Measurements from ENCODE around the gene HSPB6. TPM values are rescaled to one million over a fixed set of nuclear protein-coding genes. Genes with fewer than 3 reads are reported as not detected.

HSPB6 gene
- polyA plus RNA-seq, 1 donor (not counting 4 experiments of a cell fraction or from before 2014, with no cell fraction given): not detected

GRCh38 chr19:35739275-35740107 is 17.3 kb downstream of the HSPB6 start:
- Histone ChIP-seq H3K9me3 (ENCODE audit: control insufficient read depth, low read depth, low read length) (no peaks in the 10 kb centered on the region), H3K9me1 (ENCODE audit: control insufficient read depth, extremely low read depth, insufficient read depth, low read length) (no peaks in the 10 kb centered on the region), H3K4me3 (ENCODE audit: control insufficient read depth in 2 of 3, extremely low read depth in 1 of 3, insufficient read depth in 2 of 3, low read depth in 1 of 3, low read length in 3 of 3) (peak overlapping the region in 2 of 3 experiments; percentile 76 to 84), H3K27ac (ENCODE audit: control insufficient read depth, insufficient read depth, low read length) (no peak overlapping the region), H3K9ac (ENCODE audit: control insufficient read depth, extremely low read depth, insufficient read depth, low read length) (peak overlapping the region; percentile 47), H3K4me2 (ENCODE audit: control insufficient read depth, extremely low read depth, insufficient read depth, low read depth, low read length) (peak overlapping the region; percentile 98), H3K4me1 (ENCODE audit: control insufficient read depth, extremely low read depth, insufficient read depth, low read length) (peaks cover 12% of the 10 kb centered on the region), H3K36me3 (ENCODE audit: control insufficient read depth in 2 of 2, extremely low read depth in 1 of 2, insufficient read depth in 2 of 2, low read length in 2 of 2) (peaks cover 36% of the 10 kb centered on the region in 2 experiments), H3K27me3 (ENCODE audit: control insufficient read depth, extremely low read depth, insufficient read depth, low read length) (no peaks in the 10 kb centered on the region), H2AFZ (ENCODE audit: control insufficient read depth, low read length) (no peak overlapping the region), H3K79me2 (ENCODE audit: control insufficient read depth, insufficient read depth, low read length) (peaks cover 2% of the 10 kb centered on the region), H4K20me1 (ENCODE audit: control insufficient read depth, extremely low read depth, insufficient read depth, low read length) (peaks cover 6% of the 10 kb centered on the region)
- TF ChIP-seq, protein P1, sequence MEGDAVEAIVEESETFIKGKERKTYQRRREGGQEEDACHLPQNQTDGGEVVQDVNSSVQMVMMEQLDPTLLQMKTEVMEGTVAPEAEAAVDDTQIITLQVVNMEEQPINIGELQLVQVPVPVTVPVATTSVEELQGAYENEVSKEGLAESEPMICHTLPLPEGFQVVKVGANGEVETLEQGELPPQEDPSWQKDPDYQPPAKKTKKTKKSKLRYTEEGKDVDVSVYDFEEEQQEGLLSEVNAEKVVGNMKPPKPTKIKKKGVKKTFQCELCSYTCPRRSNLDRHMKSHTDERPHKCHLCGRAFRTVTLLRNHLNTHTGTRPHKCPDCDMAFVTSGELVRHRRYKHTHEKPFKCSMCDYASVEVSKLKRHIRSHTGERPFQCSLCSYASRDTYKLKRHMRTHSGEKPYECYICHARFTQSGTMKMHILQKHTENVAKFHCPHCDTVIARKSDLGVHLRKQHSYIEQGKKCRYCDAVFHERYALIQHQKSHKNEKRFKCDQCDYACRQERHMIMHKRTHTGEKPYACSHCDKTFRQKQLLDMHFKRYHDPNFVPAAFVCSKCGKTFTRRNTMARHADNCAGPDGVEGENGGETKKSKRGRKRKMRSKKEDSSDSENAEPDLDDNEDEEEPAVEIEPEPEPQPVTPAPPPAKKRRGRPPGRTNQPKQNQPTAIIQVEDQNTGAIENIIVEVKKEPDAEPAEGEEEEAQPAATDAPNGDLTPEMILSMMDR (optimal IDR thresholded peaks at IDR 0.05 in 1 of 3, IDR thresholded peaks at IDR 0.05 in 1 of 3, conservative IDR thresholded peaks at IDR 0.05 in 1 of 3; ENCODE audit: extremely low read depth in 1 of 3, insufficient read depth in 2 of 3, low read length in 3 of 3): no peak
- no peak for TF ChIP-seq EZH2 (IDR thresholded peaks at IDR 0.05; ENCODE audit: low read length)
- no peak for DNase-seq (ENCODE audit: low read depth, low spot score)
- no peak for FAIRE-seq
- dilution Hi-C loops (cut with MboI; ENCODE audit: extremely low pct_ligation_motif_present, low sequenced_read_pairs): no loop called here

GRCh38 chr19:35738887-35739229 is 18.0 kb downstream of the HSPB6 start:
- H3K9me1 ChIP-seq (ENCODE audit: control insufficient read depth, extremely low read depth, insufficient read depth, low read length): no peaks in the 10 kb centered on the region
- no peak overlapping the region for H3K4me3 ChIP-seq (ENCODE audit: control insufficient read depth in 2 of 3, extremely low read depth in 1 of 3, insufficient read depth in 2 of 3, low read depth in 1 of 3, low read length in 3 of 3)
- peaks cover 6% of the 10 kb centered on the region for H4K20me1 ChIP-seq (ENCODE audit: control insufficient read depth, extremely low read depth, insufficient read depth, low read length)
- H3K4me1 ChIP-seq (ENCODE audit: control insufficient read depth, extremely low read depth, insufficient read depth, low read length): peaks cover 8% of the 10 kb centered on the region
- no peak for FAIRE-seq
- TF ChIP-seq, protein P1 (optimal IDR thresholded peaks at IDR 0.05 in 1 of 3, IDR thresholded peaks at IDR 0.05 in 1 of 3, conservative IDR thresholded peaks at IDR 0.05 in 1 of 3; ENCODE audit: extremely low read depth in 1 of 3, insufficient read depth in 2 of 3, low read length in 3 of 3): no peak
- TF ChIP-seq EZH2 (IDR thresholded peaks at IDR 0.05; ENCODE audit: low read length): no peak
- H3K9me3 ChIP-seq (ENCODE audit: control insufficient read depth, low read depth, low read length): no peaks in the 10 kb centered on the region
- no peak overlapping the region for H3K4me2 ChIP-seq (ENCODE audit: control insufficient read depth, extremely low read depth, insufficient read depth, low read depth, low read length)
- peaks cover under 1% of the 10 kb centered on the region for H3K79me2 ChIP-seq (ENCODE audit: control insufficient read depth, insufficient read depth, low read length)
- H3K9ac ChIP-seq (ENCODE audit: control insufficient read depth, extremely low read depth, insufficient read depth, low read length): no peak overlapping the region
- peaks cover 39 to 41% of the 10 kb centered on the region in 2 experiments for H3K36me3 ChIP-seq (ENCODE audit: control insufficient read depth in 2 of 2, extremely low read depth in 1 of 2, insufficient read depth in 2 of 2, low read length in 2 of 2)
- no peaks in the 10 kb centered on the region for H3K27me3 ChIP-seq (ENCODE audit: control insufficient read depth, extremely low read depth, insufficient read depth, low read length)
- H3K27ac ChIP-seq (ENCODE audit: control insufficient read depth, insufficient read depth, low read length): no peak overlapping the region
- dilution Hi-C loops (cut with MboI; ENCODE audit: extremely low pct_ligation_motif_present, low sequenced_read_pairs): no loop called here
- DNase-seq (ENCODE audit: low read depth, low spot score): no peak
- H2AFZ ChIP-seq (ENCODE audit: control insufficient read depth, low read length): no peak overlapping the region
